ENCODE results near the gene ASAP3.

The ASAP3 gene

DNA sequence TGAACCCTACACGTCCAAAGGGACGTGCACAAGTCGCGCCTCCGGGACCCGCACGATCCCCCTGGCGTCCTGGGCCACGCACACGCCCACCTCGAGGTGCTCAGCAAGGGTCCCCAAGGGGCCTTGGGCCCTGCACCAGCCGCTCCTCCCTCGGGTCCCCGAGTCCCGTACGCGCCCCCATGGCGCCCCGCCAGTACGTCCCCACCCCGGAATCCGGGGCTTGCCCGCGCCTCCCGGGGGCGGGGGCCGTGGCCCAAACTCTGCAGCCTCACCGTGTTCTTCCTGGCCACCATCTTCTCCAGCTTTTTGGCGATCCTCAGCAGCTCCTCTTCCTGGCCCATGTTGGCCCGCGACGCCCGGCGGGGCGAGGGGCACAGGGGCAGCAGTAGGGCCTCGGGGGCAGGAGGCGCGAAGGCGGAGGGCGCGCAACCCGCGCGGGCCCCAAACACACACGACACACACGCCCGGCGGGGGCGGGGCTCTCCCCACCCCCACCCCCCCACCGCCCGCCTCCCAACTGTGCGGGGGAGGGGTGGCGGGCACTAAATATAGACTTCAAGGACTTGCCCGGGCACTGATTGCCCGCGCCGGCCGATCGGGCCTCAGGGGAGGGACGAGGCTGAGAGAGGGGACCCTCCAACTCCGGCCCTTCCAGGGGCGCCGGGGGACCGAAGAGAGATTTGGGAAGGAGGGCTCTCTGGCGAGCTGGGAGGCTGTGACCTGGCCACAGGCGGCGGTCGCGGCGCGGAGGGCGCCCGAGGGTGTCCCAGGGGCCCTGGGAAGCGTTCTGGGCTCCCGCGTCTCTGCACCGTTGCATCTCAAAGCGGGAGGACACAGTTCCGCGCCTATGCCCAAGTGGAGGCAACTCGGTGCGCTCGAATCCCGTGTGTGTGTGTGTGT is 59.4 kb downstream of the ASAP3 start, which contains the start of gene TCEA3:
TSS of gene TCEA3 (minus strand) at position 456 of the 900 bp plus-strand sequence. CDS start at position 341, 115 bp downstream.
- Histone ChIP-seq H3F3A (ENCODE audit: control insufficient read depth, insufficient read depth) (no peaks in the 10 kb centered on the region), H3K4me3 (ENCODE audit: low read length) (0 out of 2 replicates have a peak within 1 kb of the TSS, but pooled peaks have one; percentile 13), H3K27me3 (ENCODE audit: control insufficient read depth, low read length) (peaks cover 30% of the 10 kb centered on the region), H3K9me2 (replicated peaks; ENCODE audit: control insufficient read depth, low read length) (no peaks in the 10 kb centered on the region), H3K9me3 (ENCODE audit: control insufficient read depth, insufficient read depth, low read length) (no peaks in the 10 kb centered on the region), H3K4me1 (ENCODE audit: control insufficient read depth, low read length) (peaks cover 3% of the 10 kb centered on the region; the same call in 1 of the 2 replicates), H3K79me2 (ENCODE audit: control insufficient read depth, low read length) (no peaks in the 10 kb centered on the region), H4K20me1 (ENCODE audit: control insufficient read depth, insufficient read depth, low read depth, low read length) (no peaks in the 10 kb centered on the region), H3K36me3 (ENCODE audit: control insufficient read depth, low read length) (no peaks in the 10 kb centered on the region), H3K27ac (ENCODE audit: low read depth, low read length) (no peak within 1 kb of the TSS), H3K4me2 (ENCODE audit: low read length) (peak within 1 kb of the TSS; percentile 26)
- TF ChIP-seq CTCF (IDR thresholded peaks at IDR 0.05; ENCODE audit: low read depth, low read length, poor library complexity, severe bottlenecking) = no peak

DNA sequence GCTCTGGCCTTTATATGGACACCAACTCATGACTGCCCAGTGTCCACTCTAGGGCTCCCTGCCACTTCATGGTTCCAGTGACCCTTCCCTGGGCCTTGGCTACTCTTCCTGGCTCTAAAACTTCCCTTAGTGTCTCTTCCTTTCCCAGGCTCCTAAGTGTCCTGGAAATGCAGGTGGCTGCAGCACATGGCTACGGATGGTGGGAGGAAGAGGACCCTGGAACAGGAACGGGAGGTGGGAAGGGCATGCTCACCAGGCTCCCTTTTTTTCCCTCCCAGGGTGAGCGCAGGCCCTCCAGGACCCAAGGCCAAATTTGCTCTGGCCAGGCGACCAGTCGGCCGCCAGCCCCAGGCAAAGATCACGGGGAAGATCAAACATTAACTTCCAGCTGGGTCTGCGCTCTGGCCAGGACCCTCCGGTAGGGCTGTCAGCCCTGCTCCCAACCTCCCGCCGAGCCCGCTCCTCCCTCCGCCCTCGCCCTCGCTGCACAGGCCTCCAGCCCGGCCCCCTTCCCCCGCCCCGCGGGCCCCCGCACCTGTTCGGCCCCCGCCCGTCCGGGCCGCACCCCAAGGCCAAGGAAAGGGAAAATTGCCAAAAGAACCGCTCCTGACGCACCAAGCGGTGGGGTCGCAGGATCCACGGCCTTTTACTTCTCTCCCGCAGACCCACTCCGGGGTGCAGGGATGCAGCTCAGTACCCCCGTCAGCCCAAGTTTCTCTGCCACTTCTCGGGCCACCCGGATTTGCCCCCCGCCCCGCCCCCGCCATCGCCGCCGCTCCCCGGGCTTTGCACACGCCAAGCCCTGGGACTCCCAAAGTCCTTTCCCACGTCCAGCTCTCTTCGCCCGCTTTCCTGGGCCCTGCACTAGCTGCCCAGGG is 60.3 kb downstream of the ASAP3 start:
- H3K9me3 ChIP-seq (ENCODE audit: control insufficient read depth, insufficient read depth, low read length) = no peaks in the 10 kb centered on the region
- H3K4me1 ChIP-seq (ENCODE audit: control insufficient read depth, low read length) = peaks cover 3% of the 10 kb centered on the region; the same call in 1 of the 2 replicates
- no peaks in the 10 kb centered on the region for H3K9me2 ChIP-seq (replicated peaks; ENCODE audit: control insufficient read depth, low read length)
- no peaks in the 10 kb centered on the region for H3K79me2 ChIP-seq (ENCODE audit: control insufficient read depth, low read length)
- no peaks in the 10 kb centered on the region for H4K20me1 ChIP-seq (ENCODE audit: control insufficient read depth, insufficient read depth, low read depth, low read length)
- no peak overlapping the region for H3K4me3 ChIP-seq (ENCODE audit: low read length)
- TF ChIP-seq CTCF (IDR thresholded peaks at IDR 0.05; ENCODE audit: low read depth, low read length, poor library complexity, severe bottlenecking) (no peak), EZH2phosphoT487 (IDR thresholded peaks at IDR 0.05; ENCODE audit: borderline replicate concordance, low read length) (no peak)
- H3K27ac ChIP-seq (ENCODE audit: low read depth, low read length) = no peak overlapping the region
- H3F3A ChIP-seq (ENCODE audit: control insufficient read depth, insufficient read depth) = no peaks in the 10 kb centered on the region
- H3K4me2 ChIP-seq (ENCODE audit: low read length) = no peak overlapping the region
- H3K27me3 ChIP-seq (ENCODE audit: control insufficient read depth, low read length) = peaks cover 30% of the 10 kb centered on the region
- no peaks in the 10 kb centered on the region for H3K36me3 ChIP-seq (ENCODE audit: control insufficient read depth, low read length)

DNA sequence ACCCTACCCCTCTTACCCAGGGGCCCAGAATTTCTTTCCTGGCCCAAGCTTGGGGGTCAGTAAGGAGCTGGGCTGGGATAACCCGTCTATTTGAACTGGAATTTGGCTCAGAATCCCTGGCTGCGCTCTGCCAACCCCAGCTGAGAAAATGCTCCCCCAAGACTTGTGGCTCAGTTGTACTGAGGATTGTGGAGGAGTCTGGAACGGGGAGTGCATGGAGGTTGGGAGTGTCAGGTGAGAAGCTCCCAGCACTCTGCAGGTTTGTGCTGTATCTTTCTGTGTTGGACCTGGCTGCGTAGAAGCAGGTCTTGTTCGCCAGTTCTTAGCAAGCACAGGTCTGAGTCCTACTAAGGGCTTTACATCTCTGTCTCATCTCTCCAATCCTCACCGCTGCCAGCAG is 61.0 kb downstream of the ASAP3 start:
- no peak overlapping the region for H3K4me2 ChIP-seq (ENCODE audit: low read length)
- H3K9me2 ChIP-seq (replicated peaks; ENCODE audit: control insufficient read depth, low read length) = no peaks in the 10 kb centered on the region
- peaks cover 30% of the 10 kb centered on the region for H3K27me3 ChIP-seq (ENCODE audit: control insufficient read depth, low read length)
- no peak for TF ChIP-seq EZH2phosphoT487 (IDR thresholded peaks at IDR 0.05; ENCODE audit: borderline replicate concordance, low read length)
- no peak for TF ChIP-seq CTCF (IDR thresholded peaks at IDR 0.05; ENCODE audit: low read depth, low read length, poor library complexity, severe bottlenecking)
- H3K9me3 ChIP-seq (ENCODE audit: control insufficient read depth, insufficient read depth, low read length) = no peaks in the 10 kb centered on the region
- no peak overlapping the region for H3K27ac ChIP-seq (ENCODE audit: low read depth, low read length)
- peaks cover 3% of the 10 kb centered on the region; the same call in 1 of the 2 replicates for H3K4me1 ChIP-seq (ENCODE audit: control insufficient read depth, low read length)
- H3K79me2 ChIP-seq (ENCODE audit: control insufficient read depth, low read length) = no peaks in the 10 kb centered on the region
- H4K20me1 ChIP-seq (ENCODE audit: control insufficient read depth, insufficient read depth, low read depth, low read length) = no peaks in the 10 kb centered on the region
- H3K4me3 ChIP-seq (ENCODE audit: low read length) = no peak overlapping the region
- no peaks in the 10 kb centered on the region for H3F3A ChIP-seq (ENCODE audit: control insufficient read depth, insufficient read depth)
- no peaks in the 10 kb centered on the region for H3K36me3 ChIP-seq (ENCODE audit: control insufficient read depth, low read length)
